K562 (cell line): ENCODE measurements around the gene ECE2. TPM values are rescaled to one million over a fixed set of nuclear protein-coding genes. Genes with fewer than 3 reads are reported as not detected.

Experiments
- ASH1L ChIP-seq: fragments of 450-650 bp; IDR thresholded peaks from 2 replicates; pipeline ENCODE4 v1.6.1; 2018; ENCODE audit warnings: borderline replicate concordance, mild to moderate bottlenecking, low read depth; ENCODE audit not compliant: partially characterized antibody
- CBX2 ChIP-seq: fragments of 200-600 bp; sonication (generic); IDR thresholded peaks from one replicate; pipeline ENCODE4 v1.6.1; 2012; ENCODE audit warnings: mild to moderate bottlenecking, low read length, inconsistent platforms; ENCODE audit not compliant: insufficient read depth, poor library complexity, severe bottlenecking
- DIDO1 ChIP-seq: fragments of 450-650 bp; IDR thresholded peaks from 2 replicates; pipeline ENCODE4 v1.6.1; 2016; ENCODE audit warnings: low read depth, missing biosample characterization, missing genetic modification characterization
- ETV6 ChIP-seq, 3 experiments: fragments of 150-350 bp in 1 of 3; sonication (generic) in 1 of 3; formaldehyde crosslinking in 1 of 3; IDR thresholded peaks; 2 replicates each; pipeline versions ENCODE4 v1.6.1 to v1.8.0; 2014 to 2022; ENCODE audit warnings: borderline replicate concordance in 2 of 3, low read depth in 2 of 3, antibody characterized with exemption in 1 of 3, low read length in 1 of 3, mild to moderate bottlenecking in 1 of 3, missing genetic modification reagents in 1 of 3
- FOSL1 ChIP-seq: fragments of 200-800 bp; sonication (Bioruptor generic); conservative IDR thresholded peaks from 2 replicates; pipeline ENCODE4 v1.6.1; 2016; ENCODE audit warnings: missing genetic modification characterization, missing compliant biosample characterization
- NCOA1 ChIP-seq: fragments of 450-650 bp; IDR thresholded peaks from 2 replicates; pipeline ENCODE4 v1.6.1; 2016; ENCODE audit warnings: low read depth
- NEUROD1 ChIP-seq: fragments of 150-350 bp; IDR thresholded peaks from 2 replicates; pipeline ENCODE4 v1.6.1; 2014; ENCODE audit warnings: borderline replicate concordance, low read length, low read depth; ENCODE audit not compliant: partially characterized antibody
- PCBP2 ChIP-seq: fragments of 200-400 bp; formaldehyde crosslinking; IDR thresholded peaks from 2 replicates; pipeline ENCODE4 v1.6.1; 2018; ENCODE audit warnings: low read length, low read depth, mild to moderate bottlenecking, moderate library complexity; ENCODE audit not compliant: poor library complexity, severe bottlenecking
- POLR2AphosphoS5 ChIP-seq: IDR thresholded peaks from 2 replicates; pipeline ENCODE4 v1.6.1; 2011; ENCODE audit warnings: mild to moderate bottlenecking, low read depth, low read length, moderate library complexity; ENCODE audit not compliant: control insufficient read depth, insufficient read depth
- PRDM10 ChIP-seq: fragments of 450-650 bp; IDR thresholded peaks from 2 replicates; pipeline ENCODE4 v1.6.1; 2018; ENCODE audit not compliant: partially characterized antibody
- RAD51 ChIP-seq: fragments of 450-650 bp; IDR thresholded peaks from 2 replicates; pipeline ENCODE4 v1.7.1; 2016; ENCODE audit warnings: low read depth, mild to moderate bottlenecking, borderline replicate concordance
- RFX7 ChIP-seq: fragments of 250-450 bp; sonication (Bioruptor Pico); IDR thresholded peaks from 2 replicates; pipeline ENCODE4 v1.5.1; 2021; ENCODE audit warnings: mild to moderate bottlenecking
- SMAD2 ChIP-seq: fragments of 150-350 bp; IDR thresholded peaks from 2 replicates; pipeline ENCODE4 v1.6.1; 2014; ENCODE audit warnings: low read depth, mild to moderate bottlenecking, low read length
- SMC3 ChIP-seq: conservative IDR thresholded peaks from 2 replicates; pipeline ENCODE4 v1.6.1; 2011; ENCODE audit warnings: low read depth, low read length, improper control_type of control experiment; ENCODE audit not compliant: insufficient read depth
- TCF7L2 ChIP-seq: fragments of 150-350 bp; IDR thresholded peaks from 2 replicates; pipeline ENCODE4 v1.6.1; 2016; ENCODE audit warnings: low read depth, mild to moderate bottlenecking, low read length, moderate library complexity
- WHSC1 ChIP-seq: IDR thresholded peaks from one replicate; pipeline ENCODE4 v1.6.1; 2012; ENCODE audit warnings: low read length, control low read depth, inconsistent platforms
- ZNF583 ChIP-seq: fragments of 250-450 bp; sonication (Bioruptor Pico); IDR thresholded peaks from 2 replicates; pipeline ENCODE4 v1.4.0; 2020
- ZNF707 ChIP-seq: fragments of 250-450 bp; sonication (Bioruptor Pico); conservative IDR thresholded peaks from 2 replicates; pipeline ENCODE4 v1.8.0; 2022; ENCODE audit warnings: inconsistent platforms, mild to moderate bottlenecking, moderate library complexity
- polyA plus RNA-seq, 8 experiments: library from polyadenylated mRNA; depleted of rRNA in 4 of 8; stranded (reverse) in 5 of 8; unstranded in 3 of 8; fragments of >200 nt; fragmentation: Nextera tagmentation in 2 of 8; fragmentation: Illumina TruSeq in 1 of 8; extraction: Ambion mirVana in 2 of 8; extraction: Trizol in 1 of 8; gene quantifications; 2 replicates each; pipeline versions ENCODE4 v1.2.1 to v1.2.3, GENCODE V29; 2011 to 2014; ENCODE audit warnings: inconsistent platforms in 1 of 8, missing spikeins in 1 of 8
- total RNA-seq, 7 experiments: library from RNA; depleted of rRNA in 6 of 7; stranded (reverse); fragments of >200 nt in 6 of 7; fragmentation: Illumina TruSeq in 2 of 7; extraction: Trizol in 2 of 7; gene quantifications; 2 replicates each; pipeline versions ENCODE4 v1.2.1 to v1.2.3, GENCODE V29; 2011 to 2021; ENCODE audit warnings: low replicate concordance in 1 of 7
- TF ChIP-seq, protein P1 (sequence below): sonication (generic); formaldehyde crosslinking; IDR thresholded peaks from 2 replicates; pipeline ENCODE4 v1.8.0; 2022; ENCODE audit warnings: mild to moderate bottlenecking, missing genetic modification reagents
- TF ChIP-seq, protein P2 (sequence below): sonication (generic); formaldehyde crosslinking; IDR thresholded peaks from 2 replicates; pipeline ENCODE4 v1.8.0; 2022; ENCODE audit warnings: mild to moderate bottlenecking, low read depth, missing genetic modification reagents
- TF ChIP-seq, protein P3 (sequence below): sonication (generic); formaldehyde crosslinking; IDR thresholded peaks from 2 replicates; pipeline ENCODE4 v1.8.0; 2023; ENCODE audit warnings: mild to moderate bottlenecking, missing genetic modification reagents

Gene ECE2
- total and polyA plus RNA-seq, 9 of the 15 experiments (the other 6 are each of a cell fraction or from before 2014, with no cell fraction given): not detected

DNA sequence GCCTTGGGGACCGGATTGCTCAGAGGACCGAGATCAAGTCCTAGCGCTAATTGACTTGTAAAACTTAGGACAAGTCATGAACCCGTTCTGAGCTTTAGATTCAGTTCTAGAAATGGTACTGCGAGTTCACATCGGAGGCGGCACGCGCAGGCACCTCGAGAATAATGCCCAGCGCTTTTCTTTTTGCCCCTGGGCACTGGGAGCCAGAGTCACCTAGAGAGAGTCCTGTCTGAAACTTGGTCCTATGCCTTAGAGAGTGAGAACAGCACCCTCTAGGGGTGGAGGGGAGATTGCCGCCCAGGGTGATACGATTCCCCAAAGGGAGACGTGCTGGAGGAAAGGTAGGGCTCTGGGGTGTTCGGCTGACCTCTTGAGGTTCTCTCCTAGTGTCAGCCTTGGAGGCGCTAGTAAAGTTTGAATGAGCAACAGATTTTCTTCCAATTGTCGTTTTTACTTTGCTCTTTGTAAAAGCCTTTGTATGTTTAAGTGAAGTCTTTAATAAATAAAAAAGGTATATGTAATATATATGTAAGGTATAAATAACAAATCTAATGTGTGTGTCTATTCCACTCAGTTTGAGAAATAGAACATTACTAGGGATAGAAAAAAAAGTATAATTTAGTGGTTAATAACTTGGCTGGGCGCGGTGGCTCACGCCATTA, 25.5 kb upstream of the ECE2 start (continued):
- TF ChIP-seq, protein P1, sequence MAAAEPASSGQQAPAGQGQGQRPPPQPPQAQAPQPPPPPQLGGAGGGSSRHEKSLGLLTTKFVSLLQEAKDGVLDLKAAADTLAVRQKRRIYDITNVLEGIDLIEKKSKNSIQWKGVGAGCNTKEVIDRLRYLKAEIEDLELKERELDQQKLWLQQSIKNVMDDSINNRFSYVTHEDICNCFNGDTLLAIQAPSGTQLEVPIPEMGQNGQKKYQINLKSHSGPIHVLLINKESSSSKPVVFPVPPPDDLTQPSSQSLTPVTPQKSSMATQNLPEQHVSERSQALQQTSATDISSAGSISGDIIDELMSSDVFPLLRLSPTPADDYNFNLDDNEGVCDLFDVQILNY (CRISPR knock-in tag): no peak
- TF ChIP-seq, protein P2, sequence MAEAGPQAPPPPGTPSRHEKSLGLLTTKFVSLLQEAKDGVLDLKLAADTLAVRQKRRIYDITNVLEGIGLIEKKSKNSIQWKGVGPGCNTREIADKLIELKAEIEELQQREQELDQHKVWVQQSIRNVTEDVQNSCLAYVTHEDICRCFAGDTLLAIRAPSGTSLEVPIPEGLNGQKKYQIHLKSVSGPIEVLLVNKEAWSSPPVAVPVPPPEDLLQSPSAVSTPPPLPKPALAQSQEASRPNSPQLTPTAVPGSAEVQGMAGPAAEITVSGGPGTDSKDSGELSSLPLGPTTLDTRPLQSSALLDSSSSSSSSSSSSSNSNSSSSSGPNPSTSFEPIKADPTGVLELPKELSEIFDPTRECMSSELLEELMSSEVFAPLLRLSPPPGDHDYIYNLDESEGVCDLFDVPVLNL (CRISPR knock-in tag): no peak
- TF ChIP-seq TCF7L2 (no peak), PCBP2 (no peak), NCOA1 (no peak), CBX2 (no peak), RFX7 (CRISPR knock-in tag) (no peak), ASH1L (no peak), ZNF583 (CRISPR knock-in tag) (no peak), WHSC1 (no peak), SMAD2 (no peak), PRDM10 (no peak), NEUROD1 (peak; percentile 33), FOSL1 (no peak), SMC3 (peak; percentile 66; the same call in 1 of the 2 replicates), ETV6 (IDR thresholded peaks at IDR 0.05; ENCODE audit: borderline replicate concordance in 1 of 2, low read depth in 2 of 2, low read length in 1 of 2) (no peak), ETV6 (CRISPR knock-in tag; IDR thresholded peaks at IDR 0.05; ENCODE audit: borderline replicate concordance) (no peak), RAD51 (no peak), DIDO1 (no peak), POLR2AphosphoS5 (0 out of 2 replicates have a peak, but pooled peaks have one; percentile 46), ZNF707 (CRISPR knock-in tag) (no peak)
- TF ChIP-seq, protein P3, sequence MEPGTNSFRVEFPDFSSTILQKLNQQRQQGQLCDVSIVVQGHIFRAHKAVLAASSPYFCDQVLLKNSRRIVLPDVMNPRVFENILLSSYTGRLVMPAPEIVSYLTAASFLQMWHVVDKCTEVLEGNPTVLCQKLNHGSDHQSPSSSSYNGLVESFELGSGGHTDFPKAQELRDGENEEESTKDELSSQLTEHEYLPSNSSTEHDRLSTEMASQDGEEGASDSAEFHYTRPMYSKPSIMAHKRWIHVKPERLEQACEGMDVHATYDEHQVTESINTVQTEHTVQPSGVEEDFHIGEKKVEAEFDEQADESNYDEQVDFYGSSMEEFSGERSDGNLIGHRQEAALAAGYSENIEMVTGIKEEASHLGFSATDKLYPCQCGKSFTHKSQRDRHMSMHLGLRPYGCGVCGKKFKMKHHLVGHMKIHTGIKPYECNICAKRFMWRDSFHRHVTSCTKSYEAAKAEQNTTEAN (CRISPR knock-in tag): no peak
